ENCODE measurements around the gene CORO7. TPM values are rescaled to one million over a fixed set of nuclear protein-coding genes. Genes with fewer than 3 reads are reported as not detected.

Gene CORO7
- total and polyA plus RNA-seq, 7 donors, result 10.0 to 43.4 (median 17.1) TPM

- Histone ChIP-seq H3K9me3 (no peaks in the 10 kb centered on the region), H3K4me1 (no peaks in the 10 kb centered on the region), H3K4me3 (no peak overlapping the region), H3K27ac (no peak overlapping the region), H3K27me3 (no peaks in the 10 kb centered on the region), H3K36me3 (peaks cover 6 to 80% (median 40%) of the 10 kb centered on the region in 4 donors)
- 74 to 80% methylated on average over 8 of the region's 8 CpGs for WGBS, 2 donors
- intact Hi-C loops (cut with DNase I), result no loop called here
- TF ChIP-seq POLR2A (IDR thresholded peaks at IDR 0.05) (no peak), CTCF (IDR thresholded peaks at IDR 0.05) (no peak)
- no peak for DNase-seq
Measured at GRCh38 chr16:4435337-4436067, 19.1 kb upstream of the CORO7 start.

DNA sequence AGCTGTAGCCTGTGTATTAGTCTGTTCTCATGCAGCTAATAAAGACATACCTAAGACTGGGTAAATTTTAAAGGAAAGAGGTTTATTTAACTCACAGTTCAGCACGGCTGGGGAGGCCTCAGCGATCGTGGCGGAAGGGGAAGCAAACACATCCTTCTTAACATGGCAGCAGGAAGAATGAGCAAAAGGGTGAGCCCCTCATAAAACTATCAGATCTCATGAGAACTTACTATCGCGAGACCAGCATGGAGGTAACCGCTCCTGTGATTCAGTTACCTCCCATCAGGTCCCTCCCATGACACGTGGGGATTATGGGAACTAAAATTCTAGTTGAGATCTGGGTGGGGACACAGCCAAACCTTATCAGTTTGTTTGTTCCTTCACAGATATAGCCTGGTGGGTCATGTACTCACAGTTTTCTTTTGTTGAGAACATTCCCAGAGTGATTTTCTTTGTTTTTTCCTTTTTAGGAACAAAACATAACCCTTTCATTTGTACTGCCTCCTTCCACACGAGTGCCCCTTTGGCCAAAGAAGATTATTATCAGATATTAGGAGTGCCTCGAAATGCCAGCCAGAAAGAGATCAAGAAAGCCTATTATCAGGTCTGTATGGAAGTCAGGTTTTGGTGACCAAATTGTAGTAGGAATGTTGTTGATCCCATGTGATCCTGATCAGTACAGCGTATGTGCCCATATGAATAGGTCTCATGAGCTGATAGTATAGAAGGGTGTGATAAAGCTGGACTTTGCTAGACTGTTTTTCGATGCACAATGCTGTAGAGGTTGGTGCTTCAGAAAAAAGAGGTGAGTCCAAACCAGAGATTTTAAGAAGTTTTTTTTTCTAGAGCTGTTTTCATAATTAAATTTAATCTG, 17.8 kb upstream of the CORO7 start:
- Histone ChIP-seq H3K4me3 (no peak overlapping the region), H3K27ac (no peak overlapping the region), H3K4me1 (no peaks in the 10 kb centered on the region), H3K27me3 (no peaks in the 10 kb centered on the region), H3K9me3 (no peaks in the 10 kb centered on the region), H3K36me3 (peaks cover 6 to 67% (median 27%) of the 10 kb centered on the region in 4 donors)
- intact Hi-C loops (cut with DNase I), result no loop called here
- no peak for DNase-seq
- TF ChIP-seq POLR2AphosphoS5 (IDR thresholded peaks at IDR 0.05) (no peak), CTCF (IDR thresholded peaks at IDR 0.05) (no peak), POLR2A (IDR thresholded peaks at IDR 0.05) (no peak), EP300 (IDR thresholded peaks at IDR 0.05) (no peak)
- WGBS, 2 donors, result 84% methylated on average over 12 of the region's 12 CpGs

- H3K27ac ChIP-seq, result no peak overlapping the region
- TF ChIP-seq EP300 (IDR thresholded peaks at IDR 0.05) (no peak), CTCF (IDR thresholded peaks at IDR 0.05) (no peak), POLR2AphosphoS5 (IDR thresholded peaks at IDR 0.05) (no peak)
- H3K4me1 ChIP-seq, result no peaks in the 10 kb centered on the region
- H3K36me3 ChIP-seq, result peaks cover 6 to 58% (median 20%) of the 10 kb centered on the region in 4 donors
- WGBS, 2 donors, result 95 to 96% methylated on average over 4 of the region's 4 CpGs
- no peaks in the 10 kb centered on the region for H3K27me3 ChIP-seq
- no peak for DNase-seq
- H3K4me3 ChIP-seq, result no peak overlapping the region
- intact Hi-C loops (cut with DNase I), result no loop called here
- H3K9me3 ChIP-seq, result no peaks in the 10 kb centered on the region
Measured at GRCh38 chr16:4433228-4433627, 16.8 kb upstream of the CORO7 start.

GRCh38 chr16:4431023-4431422, 14.6 kb upstream of the CORO7 start:
- no peak for TF ChIP-seq POLR2A (IDR thresholded peaks at IDR 0.05)
- no peak for TF ChIP-seq POLR2AphosphoS5 (IDR thresholded peaks at IDR 0.05)
- no peak for TF ChIP-seq CTCF (IDR thresholded peaks at IDR 0.05)
- no peak overlapping the region for H3K27ac ChIP-seq
- intact Hi-C loops (cut with DNase I), result no loop called here
- no peak overlapping the region for H3K4me3 ChIP-seq
- H3K4me1 ChIP-seq, result peaks cover 0 to 17% (median 17%) of the 10 kb centered on the region in 4 donors
- peaks cover 0 to 36% (median 8%) of the 10 kb centered on the region in 4 donors for H3K36me3 ChIP-seq
- H3K9me3 ChIP-seq, result no peaks in the 10 kb centered on the region
- no peak for DNase-seq
- WGBS, 2 donors, result 88 to 94% methylated on average over 9 of the region's 9 CpGs
- H3K27me3 ChIP-seq, result no peaks in the 10 kb centered on the region
